HG03558 (cell line): ENCODE data around the gene EMB.
"Not testable (repeated sequence)": the region's sequence is repeated elsewhere in the genome, so short reads cannot be mapped to it uniquely, and the experiment has no call there.

Experiments used
- ATAC-seq: cut with Tn5 transposase; IDR thresholded peaks from one replicate; pipeline ENCODE4 v1.9.1; 2021; ENCODE audit warnings: moderate number of reproducible peaks; ENCODE audit not compliant: unreplicated experiment; ENCODE audit errors: extremely low read depth

The EMB gene

GRCh38 chr5:50423100-50423799 is 17.8 kb downstream of the EMB start:
- not testable (repeated sequence) for ATAC-seq

GRCh38 chr5:50421184-50421950 is 19.7 kb downstream of the EMB start:
- ATAC-seq = not testable (repeated sequence)

GRCh38 chr5:50420343-50420935 is 20.6 kb downstream of the EMB start:
- no peak for ATAC-seq

DNA sequence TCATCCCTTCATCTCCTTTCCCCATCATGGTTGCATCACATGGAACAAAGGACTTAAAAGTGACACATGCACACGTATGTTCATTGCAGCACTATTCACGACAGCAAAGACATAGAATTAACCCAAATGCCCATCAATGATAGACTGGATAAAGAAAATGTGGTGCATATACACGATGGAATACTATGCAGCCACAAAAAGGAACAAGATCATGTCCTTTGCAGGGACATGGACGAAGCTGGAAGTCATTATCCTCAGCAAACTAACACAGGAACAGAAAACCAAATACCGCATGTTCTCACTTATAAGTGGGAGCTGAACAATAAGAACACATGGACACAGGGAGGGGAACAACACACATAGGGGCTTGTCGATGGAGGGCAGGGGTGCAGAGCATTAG is 21.4 kb downstream of the EMB start:
- not testable (repeated sequence) for ATAC-seq

- ATAC-seq = not testable (repeated sequence)
These were observed 24.5 kb downstream of the EMB start for GRCh38 chr5:50416637-50417036.

DNA sequence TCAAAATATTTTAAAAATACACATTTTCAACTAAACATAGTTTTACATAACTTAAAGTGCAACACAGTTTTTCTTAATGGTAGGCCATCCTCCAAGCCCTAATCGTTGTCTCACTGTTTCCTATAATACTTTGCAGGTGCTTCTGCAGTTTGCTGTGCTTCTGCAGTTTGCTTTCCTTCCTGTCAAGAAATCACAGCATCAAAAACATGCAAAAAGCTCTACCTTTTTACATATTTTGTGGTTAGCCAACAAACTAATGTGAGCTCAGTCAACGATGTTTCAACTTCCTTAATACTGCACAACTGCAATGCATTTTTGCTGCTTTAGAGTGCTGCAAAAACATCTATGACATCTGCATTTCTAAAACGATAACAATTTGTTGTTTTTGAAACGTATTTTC is 25.2 kb downstream of the EMB start:
- ATAC-seq = no peak

GRCh38 chr5:50410932-50411331 is 30.2 kb downstream of the EMB start:
- ATAC-seq = not testable (repeated sequence)

- ATAC-seq = no peak
These were observed 34.2 kb downstream of the EMB start for GRCh38 chr5:50406877-50407276.

DNA sequence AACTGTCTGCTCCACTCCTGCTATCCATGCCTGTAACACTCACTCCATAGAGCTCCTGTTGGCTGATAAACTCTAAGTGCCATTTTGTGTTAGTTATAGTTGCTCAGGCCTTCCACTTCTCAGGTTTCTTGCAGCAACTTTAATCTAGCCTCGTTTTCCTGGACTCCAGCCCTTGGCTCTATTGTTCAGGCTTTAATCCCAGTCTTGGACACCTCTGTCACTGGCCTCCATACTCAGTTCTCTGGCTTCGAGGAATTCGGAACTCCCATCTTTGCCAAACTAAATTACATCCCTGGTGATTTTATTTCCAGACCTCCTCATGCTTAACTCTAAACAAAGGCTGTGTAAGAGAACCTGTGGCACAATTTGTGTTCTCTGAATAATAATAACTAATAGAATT is 39.8 kb downstream of the EMB start:
- no peak for ATAC-seq

DNA sequence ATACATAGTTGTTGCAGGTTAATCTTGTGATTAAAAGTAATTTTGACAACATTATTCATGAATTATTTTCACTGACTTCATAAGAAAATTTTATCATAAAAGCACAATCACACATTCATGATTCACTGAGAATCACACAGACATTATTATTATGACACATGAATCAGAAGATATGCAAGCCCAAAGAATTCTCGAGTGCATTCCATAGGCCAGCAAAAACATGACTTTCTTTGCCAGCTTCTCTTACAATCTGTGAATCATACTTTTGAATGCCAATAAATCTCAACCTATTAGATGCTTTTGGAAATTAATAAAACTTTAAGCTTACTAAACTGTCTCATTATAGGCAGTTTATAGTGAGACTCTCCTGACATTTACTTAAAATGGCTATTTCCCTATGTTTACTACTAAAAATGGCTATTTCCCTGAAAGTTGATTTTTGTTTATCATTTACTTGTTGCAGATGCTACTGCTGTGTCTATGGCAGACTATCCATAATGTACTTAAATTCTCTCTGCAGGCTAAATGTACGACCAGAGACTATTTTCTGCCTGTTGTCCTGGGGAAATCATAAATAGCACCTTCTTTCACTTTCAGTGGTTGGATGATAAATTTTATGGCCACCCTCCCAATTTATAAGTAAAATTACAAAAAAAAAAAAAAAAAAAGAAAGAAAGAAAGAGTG is 47.0 kb downstream of the EMB start:
- not testable (repeated sequence) for ATAC-seq

DNA sequence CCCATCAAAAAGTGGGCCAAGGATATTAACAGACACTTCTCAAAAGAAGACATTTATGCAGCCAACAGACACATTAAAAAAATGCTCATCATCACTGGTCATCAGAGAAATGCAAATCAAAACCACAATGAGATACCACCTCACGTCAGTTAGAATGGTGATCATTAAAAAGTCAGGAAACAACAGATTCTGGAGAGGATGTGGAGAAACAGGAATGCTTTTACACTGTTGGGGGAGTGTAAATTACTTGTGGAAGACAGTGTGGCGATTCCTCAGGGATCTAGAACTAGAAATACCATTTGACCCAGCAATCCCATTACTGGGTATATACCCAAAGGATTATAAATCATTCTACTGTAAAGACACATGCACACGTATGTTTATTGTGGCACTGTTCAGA is 48.8 kb downstream of the EMB start:
- not testable (repeated sequence) for ATAC-seq

DNA sequence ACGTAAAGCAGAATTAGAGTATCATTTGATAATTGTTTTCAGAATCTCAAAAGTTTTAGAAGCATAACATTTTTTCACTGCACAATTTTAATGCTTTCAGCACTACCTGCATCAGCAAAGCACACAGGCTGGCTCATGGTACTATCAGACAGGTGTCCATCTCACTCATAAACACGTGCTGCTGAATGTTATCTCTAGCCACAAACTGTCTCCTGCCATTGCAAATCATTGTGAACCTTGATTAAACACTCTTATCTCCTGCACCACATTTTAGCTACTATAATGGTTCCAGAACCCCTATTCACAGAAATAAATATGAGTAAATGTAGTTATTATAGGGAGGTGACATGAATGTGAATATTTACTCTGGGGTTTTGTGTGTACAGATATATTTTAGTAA is 56.7 kb downstream of the EMB start:
- ATAC-seq = not testable (repeated sequence)

GRCh38 chr5:50376696-50377095 is 64.4 kb downstream of the EMB start:
- not testable (repeated sequence) for ATAC-seq

DNA sequence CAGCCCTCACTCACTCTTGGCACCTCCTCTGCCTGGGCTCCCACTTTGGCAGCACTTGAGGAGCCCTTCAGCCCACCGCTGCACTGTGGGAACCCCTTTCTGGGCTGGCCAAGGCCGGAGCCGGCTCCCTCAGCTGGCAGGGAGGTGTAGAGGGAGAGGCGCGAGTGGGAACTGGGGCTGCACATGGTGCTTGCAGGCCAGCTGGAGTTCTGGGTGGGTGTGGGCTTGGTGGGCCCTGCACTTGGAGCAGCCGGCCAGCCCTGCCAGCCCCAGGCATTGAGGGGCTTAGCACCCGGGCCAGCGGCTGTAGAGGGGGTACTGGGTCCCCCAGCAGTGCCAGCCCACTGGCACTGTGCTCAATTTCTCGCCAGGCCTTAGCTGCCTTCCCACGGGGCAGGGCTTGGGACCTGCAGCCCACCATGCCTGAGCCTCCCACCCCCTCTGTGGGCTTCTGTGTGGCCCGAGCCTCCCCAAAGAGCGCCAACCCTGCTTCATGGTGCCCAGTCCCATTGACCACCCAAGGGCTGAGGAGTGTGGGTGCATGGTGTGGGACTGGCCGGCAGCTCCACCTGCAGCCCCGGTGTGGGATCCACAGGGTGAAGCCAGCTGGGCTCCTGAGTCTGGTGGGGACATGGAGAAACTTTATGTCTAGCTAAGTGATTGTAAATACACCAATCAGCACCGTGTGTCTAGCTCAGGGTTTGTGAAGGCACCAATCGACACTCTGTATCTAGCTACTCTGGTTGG is 71.6 kb downstream of the EMB start:
- not testable (repeated sequence) for ATAC-seq

- ATAC-seq = no peak
These were observed 75.4 kb downstream of the EMB start for GRCh38 chr5:50365426-50366251.

- ATAC-seq = not testable (repeated sequence)
These were observed 76.4 kb downstream of the EMB start for GRCh38 chr5:50364535-50365309.

DNA sequence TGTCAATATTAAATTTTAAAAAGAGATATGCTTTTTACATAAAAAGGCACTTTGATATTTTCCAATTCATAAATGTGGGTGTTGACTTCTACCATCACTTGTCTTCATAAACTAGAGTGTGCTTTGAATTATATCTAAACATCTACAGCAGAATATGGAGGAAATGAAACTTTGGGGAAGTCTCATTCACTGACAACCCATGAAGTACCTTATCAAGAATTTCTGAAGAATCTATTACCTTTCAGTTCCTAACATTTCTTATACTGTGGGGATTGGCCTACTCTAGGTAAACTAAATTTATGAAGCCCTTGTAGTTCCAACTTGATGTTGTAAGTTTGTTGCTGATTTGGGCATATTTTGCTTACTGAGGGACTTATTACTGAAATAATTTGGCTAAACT is 81.9 kb downstream of the EMB start:
- no peak for ATAC-seq

- no peak for ATAC-seq
These were observed 88.7 kb downstream of the EMB start for GRCh38 chr5:50352382-50352781.
